ENCODE data around the gene RHOF.
"Not testable (repeated sequence)": the region's sequence is repeated elsewhere in the genome, so short reads cannot be mapped to it uniquely, and the experiment has no call there.

RHOF gene

GRCh38 chr12:121773011-121773777 is 20.3 kb downstream of the RHOF start:
- DNase-seq: peak; percentile 71

DNA sequence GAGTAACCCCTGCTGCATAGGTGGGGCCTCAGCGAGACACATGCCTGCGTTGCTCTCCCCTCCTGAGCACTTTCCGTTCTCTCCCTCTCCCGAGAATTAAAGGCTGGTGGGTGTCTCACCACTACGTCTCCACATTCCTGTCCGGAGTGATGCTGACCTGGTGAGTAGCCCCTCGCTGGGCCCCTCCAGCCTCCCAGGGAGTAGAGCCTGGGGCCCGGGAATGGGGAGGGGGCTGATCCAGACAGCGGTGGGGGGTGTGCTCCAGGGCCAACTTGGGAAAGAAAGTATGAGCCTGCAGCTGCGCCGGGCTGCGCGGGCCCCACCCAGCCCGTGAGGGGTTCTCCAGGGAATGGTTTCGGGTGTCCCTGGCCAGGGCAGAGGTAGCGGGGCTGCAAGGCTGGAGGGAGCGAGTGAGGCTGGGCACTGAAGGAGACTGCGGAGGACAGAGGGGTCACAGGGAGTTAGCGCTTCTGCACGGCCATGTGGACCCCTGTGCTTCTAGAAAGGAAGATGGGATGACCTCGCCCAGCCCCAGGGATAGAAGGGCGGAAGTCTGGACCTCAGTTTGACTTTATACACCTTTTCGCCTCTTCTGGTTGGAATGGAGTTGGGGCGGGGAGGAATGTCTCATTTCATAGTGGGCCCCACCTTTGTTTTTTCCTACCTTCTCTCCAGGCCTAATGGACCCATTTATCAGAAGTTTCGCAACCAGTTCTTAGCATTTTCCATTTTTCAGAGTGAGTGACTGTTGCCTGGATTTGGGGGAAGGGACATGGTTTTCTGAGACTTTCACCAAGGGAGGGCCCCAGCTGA is 22.5 kb downstream of the RHOF start:
- no peak for DNase-seq

DNA sequence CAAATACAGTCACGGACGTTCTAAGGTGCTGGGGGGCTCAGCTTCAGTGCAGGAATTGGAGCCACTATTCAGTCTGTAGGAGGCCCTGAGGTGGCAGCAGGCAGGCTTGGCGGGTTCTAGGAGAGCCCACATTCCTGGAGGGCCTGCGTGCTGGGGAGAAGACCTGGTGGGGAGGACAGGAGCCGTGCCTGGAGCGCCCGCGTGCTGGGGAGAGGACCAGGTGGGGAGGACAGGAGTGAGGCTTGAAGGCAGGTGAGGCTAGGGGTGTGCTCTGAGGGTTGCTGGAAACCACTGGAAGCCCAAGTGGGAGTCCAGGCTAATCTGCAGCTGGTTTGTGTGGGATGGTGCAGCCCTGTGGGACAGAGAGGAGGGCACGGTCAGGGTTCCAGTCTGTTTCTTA is 23.1 kb downstream of the RHOF start:
- DNase-seq: no peak

DNA sequence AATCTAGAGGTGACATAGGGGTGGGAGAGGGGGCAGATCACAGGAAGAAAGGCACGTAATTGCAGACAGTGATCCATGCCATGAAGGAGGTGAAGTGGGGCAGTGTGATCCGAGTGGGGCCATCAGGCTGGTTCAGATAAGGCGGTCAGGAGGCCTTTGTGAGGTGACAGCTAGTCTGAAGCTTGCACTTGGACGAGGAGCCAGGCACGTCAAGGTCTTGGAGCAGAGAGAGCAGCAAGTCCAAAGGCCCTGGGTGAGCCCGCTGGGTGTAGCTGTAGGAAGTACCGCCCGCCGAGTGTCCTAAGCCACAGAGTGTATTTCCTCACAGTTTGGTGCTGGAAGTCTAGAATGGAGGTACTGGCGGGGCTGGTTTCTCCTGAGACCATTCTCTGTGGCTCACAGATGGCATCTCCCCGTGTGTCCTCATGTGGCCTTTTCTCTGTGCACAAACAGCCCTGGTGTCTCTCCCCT is 23.6 kb downstream of the RHOF start:
- DNase-seq: no peak

DNA sequence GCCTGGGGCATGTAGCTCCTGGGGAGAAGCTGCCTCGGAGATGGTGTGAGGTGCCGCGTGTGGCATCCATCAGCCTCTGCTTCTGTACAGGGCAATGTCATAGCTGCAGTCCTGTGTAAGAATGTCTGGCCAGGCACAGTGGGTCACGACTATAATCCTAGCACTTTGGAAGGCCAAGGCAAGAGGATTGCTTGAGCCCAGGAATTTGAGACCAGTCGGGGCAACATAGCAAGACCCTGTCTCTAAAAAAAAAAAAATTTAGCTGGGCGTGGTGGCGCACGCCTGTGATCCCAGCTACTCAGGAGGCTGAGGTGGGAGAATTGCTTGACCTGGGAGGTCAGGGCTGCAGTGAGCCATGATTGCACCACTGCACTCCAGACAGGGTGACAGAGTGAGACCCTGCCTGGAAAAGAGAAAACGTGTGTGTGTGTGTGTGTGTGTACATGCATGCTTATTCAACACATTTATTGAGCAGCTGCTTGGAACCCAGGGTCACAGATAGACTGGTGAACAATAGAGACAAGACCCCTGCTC is 24.1 kb downstream of the RHOF start:
- DNase-seq: no peak

DNA sequence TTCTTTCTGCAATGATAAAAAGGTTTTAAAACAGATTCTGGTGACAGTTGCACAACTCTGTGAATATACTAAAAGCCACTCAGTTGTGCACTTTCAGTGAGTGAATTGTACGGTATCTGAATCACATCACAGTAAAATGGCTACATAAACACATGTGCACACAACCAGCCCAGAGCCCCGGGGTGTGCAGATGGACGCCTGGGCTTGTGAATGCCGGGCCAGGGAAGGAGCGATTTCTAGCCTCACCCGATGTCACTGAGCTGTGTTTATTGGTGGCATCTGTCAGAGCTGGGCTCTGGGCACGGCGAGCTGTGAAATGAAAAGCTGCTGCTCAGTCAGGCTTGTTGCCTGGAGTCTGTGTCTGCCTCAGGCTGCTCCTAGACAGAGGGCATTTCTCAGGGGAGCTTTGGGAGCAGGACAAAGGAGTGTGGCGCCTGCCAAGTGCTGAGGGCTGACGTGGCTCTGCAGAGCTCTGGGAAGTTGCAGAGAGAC is 25.9 kb downstream of the RHOF start:
- DNase-seq: no peak

- DNase-seq: no peak
Measured at GRCh38 chr12:121766290-121767039, 27.0 kb downstream of the RHOF start.

GRCh38 chr12:121765573-121765972 is 27.9 kb downstream of the RHOF start:
- DNase-seq: no peak

GRCh38 chr12:121764808-121765207 is 28.7 kb downstream of the RHOF start:
- no peak for DNase-seq

GRCh38 chr12:121762269-121762668 is 31.2 kb downstream of the RHOF start:
- no peak for DNase-seq

DNA sequence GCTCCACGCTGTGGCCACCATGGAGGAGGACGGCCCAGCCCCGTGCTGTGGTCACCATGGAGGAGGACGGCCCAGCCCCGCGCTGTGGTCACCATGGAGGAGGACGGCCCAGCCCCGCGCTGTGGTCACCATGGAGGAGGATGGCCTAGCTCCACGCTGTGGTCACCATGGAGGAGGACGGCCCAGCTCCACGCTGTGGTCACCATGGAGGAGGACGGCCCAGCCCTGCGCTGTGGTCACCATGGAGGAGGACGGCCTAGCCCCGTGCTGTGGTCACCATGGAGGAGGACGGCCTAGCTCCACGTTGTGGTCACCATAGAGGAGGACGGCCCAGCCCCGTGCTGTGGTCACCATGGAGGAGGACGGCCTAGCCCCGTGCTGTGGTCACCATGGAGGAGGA is 35.0 kb downstream of the RHOF start:
- DNase-seq: not testable (repeated sequence)

- no peak for DNase-seq
Measured at GRCh38 chr12:121755591-121755990, 37.9 kb downstream of the RHOF start.

DNA sequence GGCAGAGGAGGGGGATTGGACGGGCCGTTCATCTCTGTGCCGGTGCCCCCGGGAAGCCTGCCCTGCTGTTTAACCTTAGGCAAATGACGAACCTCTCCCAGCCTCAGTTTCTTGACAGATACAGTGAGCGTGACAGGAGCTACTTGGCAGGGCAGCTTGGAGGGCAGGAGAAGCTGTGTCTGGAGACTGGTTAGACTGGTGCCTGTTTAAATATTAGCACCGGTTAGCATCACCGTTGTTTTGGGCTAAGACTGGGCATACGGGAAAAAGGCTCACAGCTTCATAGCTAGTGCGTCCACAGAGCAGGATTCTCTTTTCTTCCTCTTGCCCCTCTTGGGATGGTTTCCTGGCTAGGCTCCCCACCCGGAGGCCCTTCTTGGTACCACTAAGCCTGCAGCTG is 38.7 kb downstream of the RHOF start:
- DNase-seq: no peak

GRCh38 chr12:121753844-121754264 is 39.6 kb downstream of the RHOF start:
- DNase-seq: no peak

DNA sequence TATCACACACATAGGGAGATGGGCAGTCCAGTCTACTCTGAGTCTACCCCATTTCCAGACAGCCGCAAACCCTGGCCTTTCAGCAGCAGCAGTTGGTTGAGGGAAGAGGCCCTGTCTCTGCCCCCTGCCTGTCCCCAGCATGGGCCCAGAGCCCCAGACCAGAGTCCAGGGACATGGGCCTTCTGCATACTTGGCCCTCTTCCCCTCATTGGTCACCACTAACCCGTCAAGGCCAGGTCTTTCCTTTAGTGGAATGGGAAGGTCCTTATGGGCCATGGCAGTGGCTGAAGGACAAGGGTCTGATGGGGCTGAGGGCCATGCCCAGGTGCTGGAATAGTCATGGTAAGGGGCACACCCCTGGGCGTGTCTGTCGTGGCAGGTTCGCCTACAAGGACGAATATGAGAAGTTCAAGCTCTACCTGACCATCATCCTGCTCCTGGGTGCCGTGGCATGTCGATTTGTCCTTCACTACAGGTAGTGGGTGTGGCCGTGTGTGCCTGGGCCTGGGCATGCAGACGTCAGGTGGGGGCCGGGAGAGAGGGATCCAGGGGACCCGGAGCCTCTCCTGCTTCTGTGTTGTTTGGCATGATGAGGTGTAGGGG is 41.6 kb downstream of the RHOF start:
- no peak for DNase-seq

GRCh38 chr12:121751034-121751433 is 42.5 kb downstream of the RHOF start:
- DNase-seq: no peak

GRCh38 chr12:121750507-121750955 is 43.0 kb downstream of the RHOF start:
- no peak for DNase-seq

DNA sequence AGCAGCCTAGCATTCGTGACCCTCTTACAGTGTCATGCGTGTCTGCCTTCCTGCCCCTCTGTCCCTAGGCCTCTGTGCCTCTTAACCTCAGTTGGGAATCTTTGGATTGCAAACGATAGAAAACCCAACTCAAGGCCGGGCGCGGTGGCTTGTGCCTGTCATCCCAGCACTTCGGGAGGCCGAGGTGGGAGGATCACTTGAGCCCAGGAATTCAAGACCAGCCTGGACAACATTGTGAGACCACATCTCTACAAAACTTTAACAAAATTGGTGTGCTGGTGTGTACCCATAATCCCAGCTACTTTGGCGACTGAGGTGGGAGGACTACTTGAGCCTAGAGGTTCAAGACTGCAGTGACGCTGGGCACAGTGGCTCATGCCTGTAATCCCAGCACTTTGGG is 44.2 kb downstream of the RHOF start:
- no peak for DNase-seq

DNA sequence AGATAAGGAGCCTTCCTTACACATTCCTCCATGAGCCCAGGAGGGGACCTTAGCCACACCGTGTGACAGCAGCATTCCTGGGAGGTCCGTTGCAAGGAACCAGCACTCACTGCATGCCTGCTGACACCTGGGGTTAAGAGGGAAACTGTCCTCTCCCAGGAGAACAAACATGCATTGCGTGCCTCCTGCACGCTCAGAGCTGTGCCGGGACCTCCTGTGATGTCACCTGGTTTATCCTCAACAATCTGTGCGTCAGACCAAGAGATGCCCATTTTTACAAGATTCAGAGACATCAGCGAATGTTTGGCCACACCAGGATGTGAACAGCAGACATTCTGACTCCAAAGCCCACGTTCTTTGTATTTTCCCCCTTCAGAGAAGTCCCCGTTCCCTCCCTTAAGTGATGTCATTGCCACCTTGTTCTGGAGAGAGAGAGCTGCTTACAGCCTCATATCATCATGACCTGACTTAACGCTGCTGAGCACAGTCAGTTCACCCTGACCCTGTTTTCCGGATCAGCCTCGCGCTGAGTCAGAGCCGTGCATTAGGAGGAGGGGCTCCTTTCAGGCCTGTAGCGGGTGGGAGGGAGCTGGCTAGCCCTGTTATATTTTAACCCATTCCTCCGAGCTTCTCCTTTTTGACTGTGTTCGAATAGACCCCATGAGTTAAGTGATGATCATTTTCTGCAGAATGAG is 44.8 kb downstream of the RHOF start:
- DNase-seq: peak; percentile 24

DNA sequence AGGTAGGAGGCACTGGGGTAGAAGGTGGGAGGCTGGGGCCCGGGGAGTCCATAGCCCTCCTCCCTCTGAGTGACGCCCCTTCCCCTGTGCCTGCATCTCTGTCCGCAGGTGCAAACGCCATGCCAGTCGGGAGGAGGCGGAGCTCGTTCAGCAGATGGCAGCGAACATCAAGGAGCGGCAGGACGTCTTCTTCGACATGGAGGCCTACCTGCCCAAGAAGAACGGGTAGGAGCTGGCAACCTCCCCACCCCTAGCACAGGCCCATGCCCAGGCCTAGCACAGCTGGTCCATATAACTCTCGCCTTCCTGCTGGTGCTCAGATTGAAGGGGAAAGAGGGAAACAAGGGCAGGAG is 45.3 kb downstream of the RHOF start:
- DNase-seq: no peak

- not testable (repeated sequence) for DNase-seq
Measured at GRCh38 chr12:121745545-121745944, 47.9 kb downstream of the RHOF start.

- no peak for DNase-seq
Measured at GRCh38 chr12:121741743-121742142, 51.7 kb downstream of the RHOF start.
